GM12892 (cell line): Measurements from ENCODE around the gene GPR63.

ENCODE experiments used
- POLR2A ChIP-seq: IDR thresholded peaks from 2 replicates; pipeline ENCODE4 v1.6.1; 2011; ENCODE audit warnings: low read depth, low read length, control low read depth
- TAF1 ChIP-seq: IDR thresholded peaks from 2 replicates; pipeline ENCODE4 v1.6.1; 2011; ENCODE audit warnings: low read depth, mild to moderate bottlenecking, control low read depth, low read length, borderline replicate concordance

DNA sequence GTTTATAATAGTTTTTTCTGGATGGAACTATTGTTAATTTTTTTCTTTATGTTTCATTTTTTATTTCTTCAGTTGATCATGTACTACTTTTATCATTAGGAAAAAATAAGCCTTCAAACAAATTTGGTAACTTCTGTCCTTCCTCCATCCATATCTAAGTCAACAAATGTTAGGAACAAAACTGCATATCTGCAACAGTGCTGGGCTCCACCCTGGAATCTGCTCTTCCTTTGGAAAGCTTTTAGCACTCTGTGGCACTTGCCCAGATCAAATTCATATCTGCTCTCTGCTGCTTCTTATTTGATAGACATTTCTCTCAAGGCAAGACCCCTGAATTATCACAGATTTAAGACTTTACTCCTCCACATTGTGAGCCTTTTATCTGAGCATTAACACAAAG lies 24.3 kb upstream of the GPR63 start:
- TF ChIP-seq POLR2A = no peak
- TF ChIP-seq TAF1 = no peak
